SH-SY5Y (cell line): ENCODE data around the gene PDE4B.

Source experiments
- GATA2 ChIP-seq: IDR thresholded peaks from 2 replicates; pipeline ENCODE4 v1.6.1; 2011; ENCODE audit warnings: mild to moderate bottlenecking, low read depth, low read length
- GATA3 ChIP-seq: IDR thresholded peaks from 2 replicates; pipeline ENCODE4 v1.6.1; 2011; ENCODE audit warnings: low read depth, mild to moderate bottlenecking, low read length, moderate library complexity

GRCh38 chr1:66357478-66358197 is 564.9 kb downstream of the PDE4B start:
- TF ChIP-seq GATA2 (no peak), GATA3 (no peak)
